GM21423 (cell line): ENCODE data around the gene SRSF11.
A peak's percentile ranks its signal among the peaks of the same experiment; 100 is the strongest.

Experiments
- ATAC-seq: cut with Tn5 transposase; IDR thresholded peaks from one replicate; pipeline ENCODE4 v1.9.1; 2021; ENCODE audit warnings: mild to moderate bottlenecking, moderate library complexity; ENCODE audit not compliant: unreplicated experiment

Gene SRSF11

GRCh38 chr1:70220517-70221237 lies 503 bp upstream of the SRSF11 start:
- ATAC-seq = peak; percentile 9

GRCh38 chr1:70222716-70223235 lies 1.6 kb downstream of the SRSF11 start:
- ATAC-seq = no peak

- no peak for ATAC-seq
Observed at GRCh38 chr1:70224954-70225353, 3.8 kb downstream of the SRSF11 start.

GRCh38 chr1:70227439-70227838 lies 6.3 kb downstream of the SRSF11 start:
- no peak for ATAC-seq

GRCh38 chr1:70228670-70229069 lies 7.5 kb downstream of the SRSF11 start:
- no peak for ATAC-seq

GRCh38 chr1:70231475-70231874 lies 10.3 kb downstream of the SRSF11 start:
- ATAC-seq = no peak

- ATAC-seq = no peak
Observed at GRCh38 chr1:70234733-70235132, 13.6 kb downstream of the SRSF11 start.

GRCh38 chr1:70239940-70240339 lies 18.8 kb downstream of the SRSF11 start:
- no peak for ATAC-seq

- ATAC-seq = no peak
Observed at GRCh38 chr1:70247122-70247521, 25.9 kb downstream of the SRSF11 start.

- ATAC-seq = no peak
Observed at GRCh38 chr1:70247768-70248167, 26.6 kb downstream of the SRSF11 start.

- ATAC-seq = no peak
Observed at GRCh38 chr1:70248729-70249128, 27.5 kb downstream of the SRSF11 start.

GRCh38 chr1:70256664-70257063 lies 35.5 kb downstream of the SRSF11 start:
- no peak for ATAC-seq

- ATAC-seq = no peak
Observed at GRCh38 chr1:70264839-70265238, 43.7 kb downstream of the SRSF11 start.

- ATAC-seq = no peak
Observed at GRCh38 chr1:70265946-70266345, 44.8 kb downstream of the SRSF11 start.

- ATAC-seq = no peak
Observed at GRCh38 chr1:70277875-70278274, 56.7 kb downstream of the SRSF11 start.

GRCh38 chr1:70278710-70279109 lies 57.5 kb downstream of the SRSF11 start:
- no peak for ATAC-seq

GRCh38 chr1:70284366-70284765 lies 63.2 kb downstream of the SRSF11 start:
- no peak for ATAC-seq

- no peak for ATAC-seq
Observed at GRCh38 chr1:70286453-70286852, 65.3 kb downstream of the SRSF11 start.

- ATAC-seq = no peak
Observed at GRCh38 chr1:70288166-70288565, 67.0 kb downstream of the SRSF11 start.

GRCh38 chr1:70290218-70290617 lies 69.0 kb downstream of the SRSF11 start:
- no peak for ATAC-seq

GRCh38 chr1:70293186-70293843 lies 72.1 kb downstream of the SRSF11 start:
- no peak for ATAC-seq

- ATAC-seq = no peak
Observed at GRCh38 chr1:70295749-70296148, 74.6 kb downstream of the SRSF11 start.
